ENCODE measurements around the gene WDR73.
A peak's percentile ranks its signal among the peaks of the same experiment; 100 is the strongest.
"Not testable (repeated sequence)": the region's sequence is repeated elsewhere in the genome, so short reads cannot be mapped to it uniquely, and the experiment has no call there.

Gene WDR73

DNA sequence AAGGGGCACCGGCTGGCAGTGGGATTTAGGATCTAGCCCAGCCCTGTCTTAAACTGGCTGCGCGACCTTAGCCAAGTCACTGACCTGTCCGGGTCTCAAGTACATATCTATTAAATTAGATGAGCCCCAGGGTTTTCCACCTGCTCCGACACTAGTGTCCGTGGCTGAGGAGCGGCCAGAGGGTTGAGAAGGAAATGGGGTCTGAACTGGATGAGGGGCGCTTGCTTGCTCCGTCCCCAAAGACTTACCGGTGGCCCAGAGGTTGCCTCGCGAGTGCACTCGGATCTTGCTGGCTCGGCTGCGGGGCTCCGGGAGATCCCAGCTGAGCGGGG is 3.6 kb upstream of the WDR73 start:
- no peak for DNase-seq

GRCh38 chr15:84656972-84657371 is 2.9 kb upstream of the WDR73 start:
- no peak for DNase-seq

DNA sequence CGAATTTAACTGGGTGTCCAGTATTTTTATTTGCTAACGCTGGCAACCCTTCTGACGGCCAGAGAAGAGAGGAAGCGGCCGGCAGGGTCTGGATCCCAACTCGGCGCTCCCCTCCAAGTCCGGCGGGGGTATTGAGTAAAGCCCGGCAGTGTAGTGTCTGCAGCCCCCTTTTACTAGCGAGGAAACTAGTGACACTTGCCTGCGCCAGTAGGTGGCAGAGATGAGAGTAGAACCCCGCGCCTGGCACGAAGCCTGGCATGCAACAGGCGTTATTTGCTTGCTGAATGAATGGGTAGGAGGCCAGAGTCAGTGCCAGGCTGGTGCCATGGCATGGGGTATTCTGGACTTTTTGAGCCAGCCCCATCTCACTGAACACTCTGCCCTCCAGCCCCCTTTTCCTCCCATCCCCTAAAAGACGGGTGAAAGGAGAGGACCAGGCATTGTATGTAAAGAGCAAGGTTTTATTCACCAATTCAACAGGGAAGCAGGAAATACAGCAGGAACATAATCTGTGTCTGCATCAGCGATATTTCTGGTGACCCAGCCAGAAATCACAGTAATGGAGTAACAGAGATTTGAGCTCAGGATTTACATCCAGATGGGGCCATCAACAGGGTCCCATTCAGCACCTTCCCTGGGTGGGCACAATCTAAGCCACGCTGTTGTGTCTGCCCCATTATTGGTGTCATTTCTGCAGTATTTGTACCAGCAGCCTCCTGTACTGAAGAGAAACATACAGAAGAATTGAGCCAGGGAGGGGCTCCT is 788 bp upstream of the WDR73 start:
- peak; percentile 88 for DNase-seq

DNA sequence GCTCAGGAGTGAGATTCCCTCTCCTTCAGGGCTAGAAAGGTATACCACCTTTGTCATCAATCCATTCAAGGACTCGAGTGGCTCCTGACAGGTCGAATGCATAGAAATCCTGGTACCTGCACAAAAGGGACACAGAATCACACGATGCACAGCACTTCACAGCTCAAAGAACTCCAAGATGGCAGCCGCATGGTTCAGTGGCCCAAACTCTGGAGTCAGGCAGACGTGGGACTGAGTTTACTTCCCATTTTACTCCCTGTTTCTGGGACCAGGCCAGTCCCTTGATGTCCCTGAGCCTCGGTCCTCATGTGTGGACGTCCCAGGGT is 536 bp downstream of the WDR73 start:
- no peak for DNase-seq

GRCh38 chr15:84649706-84650105 is 4.4 kb downstream of the WDR73 start:
- no peak for DNase-seq

DNA sequence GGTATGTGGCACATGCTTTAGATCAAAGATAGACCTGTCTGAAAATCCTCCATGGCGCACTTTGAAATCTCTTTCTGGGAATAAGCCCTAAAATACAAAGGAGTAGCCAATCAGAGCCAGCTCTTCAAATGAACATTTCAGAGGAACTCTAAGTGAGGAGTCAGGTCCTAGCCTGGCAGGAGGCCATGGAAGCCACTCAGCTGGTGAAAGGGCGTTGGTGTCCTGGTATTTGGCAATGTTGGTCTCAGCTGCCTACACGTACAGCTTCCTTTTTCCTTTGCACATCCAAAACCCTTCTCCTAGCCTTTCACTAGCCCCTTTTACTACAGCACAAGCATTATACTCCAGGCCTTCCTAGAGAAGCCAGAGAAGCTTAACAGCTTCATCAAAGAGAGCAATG is 5.5 kb downstream of the WDR73 start:
- DNase-seq, result no peak

GRCh38 chr15:84647726-84648125 is 6.4 kb downstream of the WDR73 start:
- no peak for DNase-seq

DNA sequence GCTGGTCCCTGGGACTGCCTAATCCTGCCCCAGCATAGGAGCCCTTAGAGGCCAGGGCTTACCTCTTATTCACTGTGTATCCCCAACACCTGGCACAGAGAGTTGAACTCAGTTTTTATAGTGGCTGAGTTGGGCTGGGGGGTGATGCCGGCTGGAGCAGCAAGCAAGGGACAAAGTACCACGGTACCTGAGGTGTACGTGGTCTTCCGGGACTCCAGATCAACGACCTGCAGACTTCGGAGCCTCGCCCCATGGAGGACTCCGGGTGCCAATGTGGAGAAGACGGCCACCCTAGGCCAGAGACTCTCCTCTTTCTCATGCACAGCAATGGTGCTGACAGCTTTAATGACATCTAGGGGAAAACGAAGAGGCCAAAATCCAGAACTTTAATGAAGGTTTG is 8.1 kb downstream of the WDR73 start:
- DNase-seq, result no peak

- DNase-seq, result no peak
Measured at GRCh38 chr15:84645496-84645895, 8.6 kb downstream of the WDR73 start.

DNA sequence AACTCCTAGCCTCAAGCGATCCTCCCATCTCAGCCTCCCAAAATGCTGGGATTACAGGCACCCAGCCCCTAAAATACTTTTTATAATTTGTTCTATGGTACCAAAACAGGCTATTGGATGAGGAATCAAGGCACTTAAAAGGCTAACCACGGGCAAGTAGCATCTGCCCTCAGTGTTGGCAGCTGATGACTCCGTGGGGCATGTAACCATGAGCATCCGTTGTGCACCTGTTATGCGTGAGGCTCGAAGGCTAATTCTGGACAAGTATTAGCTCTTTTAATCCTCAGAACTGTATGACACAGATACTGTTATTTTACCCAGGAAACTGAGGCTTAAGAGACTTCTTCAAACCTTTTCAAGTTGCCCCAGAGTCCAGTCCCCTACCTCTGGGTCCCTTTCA is 10.2 kb downstream of the WDR73 start:
- no peak for DNase-seq

DNA sequence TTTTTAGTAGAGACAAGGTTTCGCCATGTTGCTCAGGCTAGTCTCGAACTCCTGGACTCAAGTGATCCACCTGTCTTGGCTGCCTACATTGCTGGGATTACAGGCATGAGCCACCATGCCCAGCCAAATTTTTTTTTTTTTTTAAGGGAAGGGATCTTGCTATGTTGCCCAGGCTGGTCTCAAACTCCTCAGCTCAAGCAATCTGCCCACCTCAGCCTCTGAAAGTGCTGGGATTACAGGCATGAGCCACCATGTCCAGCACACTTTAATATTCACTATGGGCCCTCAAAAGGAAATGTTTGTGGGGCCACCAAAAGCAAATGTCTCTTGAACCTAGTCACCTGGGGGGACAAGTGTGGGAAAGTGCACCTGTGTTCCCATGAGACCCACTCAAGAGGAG is 11.4 kb downstream of the WDR73 start:
- not testable (repeated sequence) for DNase-seq

- not testable (repeated sequence) for DNase-seq
Measured at GRCh38 chr15:84641871-84642270, 12.2 kb downstream of the WDR73 start.

- peak; percentile 36 for DNase-seq
Measured at GRCh38 chr15:84638103-84638502, 16.0 kb downstream of the WDR73 start.

DNA sequence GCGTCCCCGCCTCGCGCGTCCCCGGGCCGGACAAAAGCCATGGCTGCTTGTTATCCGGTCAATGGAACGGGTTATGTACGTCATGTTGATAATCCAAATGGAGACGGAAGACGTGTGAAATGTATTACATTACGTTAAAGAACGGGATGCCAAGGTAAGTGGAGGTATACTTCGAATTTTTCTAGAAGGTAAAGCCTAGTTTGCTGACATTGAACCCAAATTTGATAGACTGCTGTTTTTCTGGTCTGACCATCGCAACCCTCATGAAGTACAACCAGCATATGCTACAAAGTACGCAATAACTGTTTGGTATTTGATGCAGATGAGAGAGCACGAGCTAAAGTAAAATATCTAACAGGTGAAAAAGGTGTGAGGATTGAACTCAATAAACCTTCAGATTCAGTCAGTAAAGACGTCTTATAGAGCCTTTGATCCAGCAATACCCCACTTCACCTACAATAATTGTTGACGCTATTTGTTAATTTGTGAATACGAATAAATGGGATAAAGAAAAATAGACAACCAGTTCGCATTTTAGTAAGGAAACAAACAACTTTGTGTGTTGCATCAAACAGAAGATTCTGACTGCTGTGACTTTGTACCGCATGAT is 19.8 kb downstream of the WDR73 start:
- no peak for DNase-seq

DNA sequence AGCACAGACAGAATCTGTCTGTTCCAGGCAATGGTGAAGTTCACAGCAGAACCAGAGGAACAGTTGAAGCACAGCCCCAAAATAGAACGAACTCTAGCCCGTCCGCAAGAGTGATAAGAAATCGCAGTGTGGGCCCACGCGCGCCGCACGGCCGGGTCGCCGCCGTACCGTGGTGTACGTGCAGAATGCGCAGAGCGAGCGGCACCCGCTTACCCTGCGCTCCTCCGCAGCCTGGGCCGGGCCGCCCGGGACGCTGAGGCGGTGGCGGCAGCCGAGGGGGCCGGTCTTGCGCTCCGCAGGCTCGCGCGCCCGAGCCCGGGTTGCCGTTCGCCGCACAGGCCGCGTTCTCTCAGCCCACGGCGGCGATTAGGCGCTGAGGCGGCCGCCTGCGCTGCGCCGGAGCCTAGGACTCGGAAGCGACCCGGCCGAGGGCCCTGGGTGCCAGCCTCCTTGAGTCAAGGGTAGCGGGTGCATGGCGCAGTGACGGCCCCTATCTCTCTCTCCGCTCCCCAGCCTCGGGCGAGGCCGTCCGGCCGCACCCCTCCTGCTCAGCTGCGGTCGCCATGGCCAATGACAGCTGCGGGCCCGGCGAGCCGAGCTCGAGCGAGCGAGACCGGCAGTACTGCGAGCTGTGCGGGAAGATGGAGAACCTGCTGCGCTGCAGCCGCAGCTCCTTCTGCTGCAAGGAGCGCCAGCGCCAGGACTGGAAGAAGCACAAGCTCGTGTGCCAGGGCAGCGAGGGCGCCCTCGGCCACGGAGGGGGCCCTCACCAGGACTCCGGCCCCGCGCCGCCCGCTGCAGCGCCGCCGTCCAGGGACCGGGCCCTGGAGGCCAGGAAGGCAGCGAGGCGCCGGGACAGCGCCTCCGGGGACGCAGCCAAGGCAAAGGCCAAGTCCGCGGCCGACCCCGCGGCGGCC is 20.5 kb downstream of the WDR73 start:
- peak; percentile 53 for DNase-seq

DNA sequence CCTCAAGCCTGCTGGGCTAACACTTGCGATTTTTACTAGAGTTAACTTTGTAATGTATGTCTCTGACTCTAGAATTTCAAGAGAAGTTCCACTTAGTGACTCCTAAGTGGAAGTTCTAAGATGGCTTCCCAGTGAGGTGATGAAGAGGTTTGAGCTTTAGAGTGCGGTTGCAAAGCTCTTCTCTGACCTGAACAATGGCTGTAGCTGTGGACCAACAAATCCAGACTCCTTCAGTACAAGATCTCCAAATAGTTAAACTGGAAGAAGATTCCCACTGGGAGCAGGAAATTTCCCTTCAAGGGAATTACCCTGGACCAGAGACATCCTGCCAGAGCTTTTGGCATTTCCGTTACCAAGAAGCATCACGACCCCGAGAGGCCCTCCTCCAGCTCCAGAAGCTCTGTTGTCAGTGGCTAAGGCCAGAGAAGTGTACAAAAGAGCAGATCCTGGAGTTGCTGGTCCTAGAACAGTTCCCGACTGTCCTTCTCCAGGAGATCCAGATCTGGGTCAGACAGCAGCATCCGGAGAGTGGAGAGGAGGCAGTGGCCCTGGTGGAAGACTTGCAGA is 22.3 kb downstream of the WDR73 start:
- no peak for DNase-seq

GRCh38 chr15:84629033-84629432 is 25.1 kb downstream of the WDR73 start:
- no peak for DNase-seq

- DNase-seq, result no peak
Measured at GRCh38 chr15:84625123-84625522, 29.0 kb downstream of the WDR73 start.

- DNase-seq, result no peak
Measured at GRCh38 chr15:84624359-84624758, 29.7 kb downstream of the WDR73 start.

DNA sequence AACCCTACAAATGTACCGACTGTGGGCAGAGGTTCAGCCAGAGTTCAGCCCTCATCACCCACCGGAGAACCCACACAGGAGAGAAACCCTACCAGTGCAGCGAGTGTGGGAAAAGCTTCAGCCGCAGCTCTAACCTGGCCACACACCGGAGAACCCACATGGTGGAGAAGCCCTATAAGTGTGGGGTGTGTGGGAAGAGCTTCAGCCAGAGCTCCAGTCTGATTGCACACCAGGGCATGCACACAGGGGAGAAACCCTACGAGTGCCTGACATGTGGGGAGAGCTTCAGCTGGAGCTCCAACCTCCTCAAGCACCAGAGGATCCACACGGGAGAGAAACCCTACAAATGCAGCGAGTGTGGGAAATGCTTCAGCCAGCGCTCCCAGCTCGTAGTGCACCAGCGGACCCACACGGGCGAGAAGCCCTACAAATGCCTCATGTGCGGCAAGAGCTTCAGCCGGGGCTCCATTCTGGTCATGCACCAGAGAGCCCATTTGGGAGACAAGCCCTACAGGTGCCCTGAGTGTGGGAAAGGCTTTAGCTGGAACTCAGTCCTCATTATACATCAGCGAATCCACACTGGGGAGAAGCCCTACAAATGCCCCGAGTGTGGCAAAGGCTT is 32.6 kb downstream of the WDR73 start:
- no peak for DNase-seq

DNA sequence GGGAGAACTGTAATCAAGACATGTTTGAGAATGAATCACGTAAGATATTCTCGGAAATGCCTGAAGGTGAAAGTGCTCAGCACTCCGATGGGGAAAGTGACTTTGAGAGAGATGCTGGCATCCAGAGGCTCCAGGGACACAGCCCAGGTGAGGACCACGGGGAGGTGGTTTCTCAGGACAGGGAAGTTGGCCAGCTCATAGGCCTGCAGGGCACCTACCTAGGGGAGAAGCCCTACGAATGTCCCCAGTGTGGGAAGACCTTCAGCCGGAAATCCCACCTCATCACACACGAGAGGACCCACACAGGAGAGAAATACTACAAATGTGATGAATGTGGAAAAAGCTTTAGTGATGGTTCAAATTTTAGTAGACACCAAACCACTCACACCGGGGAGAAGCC is 33.5 kb downstream of the WDR73 start:
- no peak for DNase-seq

- DNase-seq, result no peak
Measured at GRCh38 chr15:84616235-84616634, 37.8 kb downstream of the WDR73 start.

GRCh38 chr15:84611631-84612030 is 42.5 kb downstream of the WDR73 start:
- DNase-seq, result no peak

Measured in NCI-H82 (cell line).